K562 (cell line): Measurements from ENCODE around the gene SCO1. TPM values are rescaled to one million over a fixed set of nuclear protein-coding genes. Genes with fewer than 3 reads are reported as not detected.

ENCODE experiments used
- ATAC-seq: fragments of 200-7000 bp; cut with Tn5 transposase; 3 replicates; pipeline ENCODE4 v1.9.1; 2020; ENCODE audit warnings: moderate library complexity
- BruUV-seq: library from RNA; stranded (reverse); fragments of 400-500 nt; replicated peaks from 2 replicates; lab custom pipeline; 2021; lab: Mats Ljungman, UMichigan
- CTCF ChIA-PET: fragments of 300-600 bp; formaldehyde crosslinking; extraction: SDS; loops from one replicate; lab custom pipeline; 2021; ENCODE audit warnings: low intra/inter-chr PET ratio; lab: Yijun Ruan, JAX
- POLR2A ChIA-PET: fragments of 300-600, 350-650 bp; sonication (Branson Sonifier 250); formaldehyde crosslinking; extraction: SDS; loops from one replicate; lab custom pipeline; 2021; ENCODE audit warnings: antibody characterized with exemption, inconsistent platforms; lab: Yijun Ruan, JAX
- DNase-seq, 4 experiments: peaks; one replicate each; pipeline versions ENCODE4 v3.0.0 to v3.0.0-alpha.2; 2011 to 2018; ENCODE audit warnings: low spot score in 3 of 4, mixed read lengths in 3 of 4; ENCODE audit errors: extremely low read depth in 1 of 4
- FAIRE-seq: peaks from 2 replicates; lab custom pipeline; 2011; peaks lifted over from hg19 to GRCh38; lab: Jason Lieb, UNC
- H2AFZ ChIP-seq: 2 replicates; pipeline ENCODE4 v1.6.0; 2011; ENCODE audit warnings: low read depth, low read length, control low read depth, inconsistent platforms
- H3K27ac ChIP-seq: fragments of 200-600 bp; 3 replicates; pipeline ENCODE4 v1.8.0; 2011; ENCODE audit warnings: low read depth, mild to moderate bottlenecking, control low read depth, inconsistent platforms, low read length, moderate library complexity, mixed read lengths; ENCODE audit errors: extremely low read depth
- H3K27me3 ChIP-seq, 2 experiments: fragments of 300-600 bp in 1 of 2; 2 replicates in 1 of 2; 3 replicates in 1 of 2; pipeline versions ENCODE4 v1.6.0 to v1.8.0; 2011; ENCODE audit warnings: inconsistent platforms in 2 of 2, low read length in 2 of 2, mild to moderate bottlenecking in 1 of 2, mixed read lengths in 1 of 2, moderate library complexity in 1 of 2; ENCODE audit not compliant: control insufficient read depth in 2 of 2, insufficient read depth in 2 of 2
- H3K36me3 ChIP-seq: fragments of 300-600 bp; 3 replicates; pipeline ENCODE4 v1.8.0; 2011; ENCODE audit warnings: mild to moderate bottlenecking, low read length, inconsistent platforms; ENCODE audit not compliant: control insufficient read depth, insufficient read depth
- H3K4me1 ChIP-seq, 2 experiments: fragments of 200-600 bp in 1 of 2; replicated peaks in 1 of 2; 2 replicates in 1 of 2; 3 replicates in 1 of 2; pipeline versions ENCODE4 v1.5.1 to v1.8.0; 2011; ENCODE audit warnings: inconsistent platforms in 2 of 2, low read length in 2 of 2, mild to moderate bottlenecking in 1 of 2, mixed read lengths in 1 of 2, moderate library complexity in 1 of 2; ENCODE audit not compliant: control insufficient read depth in 2 of 2, insufficient read depth in 2 of 2
- H3K4me2 ChIP-seq: 2 replicates; pipeline ENCODE4 v1.6.1; 2011; ENCODE audit warnings: low read length, control low read depth, inconsistent platforms, mixed read lengths; ENCODE audit not compliant: insufficient read depth
- H3K4me3 ChIP-seq: fragments of 200-600 bp; sonication (generic), shearing (Covaris generic); 2 replicates; pipeline ENCODE4 v1.5.1; 2016; ENCODE audit warnings: control low read depth, inconsistent platforms
- H3K79me2 ChIP-seq: fragments of 200-600 bp; 3 replicates; pipeline ENCODE4 v1.8.0; 2011; ENCODE audit warnings: low read length, inconsistent platforms; ENCODE audit not compliant: control insufficient read depth, insufficient read depth
- H3K9ac ChIP-seq, 2 experiments: 2 replicates each; pipeline versions ENCODE4 v1.6.0 to v1.6.1; 2011; ENCODE audit warnings: low read depth in 2 of 2, low read length in 2 of 2, control low read depth in 1 of 2, inconsistent platforms in 1 of 2, mild to moderate bottlenecking in 1 of 2, mixed read lengths in 1 of 2; ENCODE audit not compliant: insufficient read depth in 1 of 2
- H3K9me1 ChIP-seq: one replicate; pipeline ENCODE4 v1.6.0; 2011; ENCODE audit warnings: inconsistent platforms, mild to moderate bottlenecking, low read length, moderate library complexity; ENCODE audit not compliant: control insufficient read depth, insufficient read depth
- H3K9me3 ChIP-seq: replicated peaks from 2 replicates; pipeline ENCODE4 v1.5.1; 2011; ENCODE audit warnings: low read depth, low read length, inconsistent platforms; ENCODE audit not compliant: control insufficient read depth, insufficient read depth
- H4K20me1 ChIP-seq: replicated peaks from 2 replicates; pipeline ENCODE4 v1.6.1; 2011; ENCODE audit warnings: low read length, inconsistent platforms, mixed read lengths; ENCODE audit not compliant: control insufficient read depth, insufficient read depth
- CBX5 ChIP-seq: IDR thresholded peaks from 2 replicates; pipeline ENCODE4 v1.6.1; 2014; ENCODE audit warnings: low read depth, borderline replicate concordance
- DDX20 ChIP-seq: fragments of 450-650 bp; IDR thresholded peaks from 2 replicates; pipeline ENCODE4 v1.6.1; 2016; ENCODE audit warnings: missing genetic modification characterization, low read depth, mild to moderate bottlenecking, missing compliant biosample characterization, moderate library complexity
- HDAC3 ChIP-seq: fragments of 450-650 bp; IDR thresholded peaks from 2 replicates; pipeline ENCODE4 v1.6.1; 2018; ENCODE audit warnings: borderline replicate concordance, mild to moderate bottlenecking, moderate library complexity; ENCODE audit not compliant: partially characterized antibody
- RUNX1 ChIP-seq: sonication (generic); IDR thresholded peaks from 2 replicates; pipeline ENCODE4 v1.6.1; 2016; ENCODE audit warnings: antibody characterized with exemption, low read depth
- ZFP30 ChIP-seq: fragments of 250-450 bp; sonication (Bioruptor Pico); IDR thresholded peaks from 2 replicates; pipeline ENCODE4 v1.8.0; 2022; ENCODE audit warnings: moderate library complexity, mild to moderate bottlenecking, inconsistent platforms, borderline replicate concordance
- ZNF347 ChIP-seq: fragments of 450-650 bp; formaldehyde crosslinking; IDR thresholded peaks from 2 replicates; pipeline ENCODE4 v1.4.0; 2020; ENCODE audit warnings: low read depth, mild to moderate bottlenecking, moderate library complexity
- ZNF586 ChIP-seq: fragments of 450-650 bp; formaldehyde crosslinking; conservative IDR thresholded peaks from 2 replicates; pipeline ENCODE4 v1.4.0; 2020; ENCODE audit warnings: mild to moderate bottlenecking, moderate library complexity
- ZZZ3 ChIP-seq: fragments of 450-650 bp; IDR thresholded peaks from 2 replicates; pipeline ENCODE4 v1.6.1; 2016; ENCODE audit warnings: antibody characterized with exemption, mild to moderate bottlenecking, moderate library complexity
- WGBS: fragments of 100-300 bp; shearing (Covaris generic); methylation state at CpG from one replicate; pipeline ENCODE4 v1.1.6; 2016; ENCODE audit warnings: low coverage, mixed read lengths; ENCODE audit not compliant: insufficient coverage; ENCODE audit errors: missing lambda C conversion rate; 5-methylcytosine and 5-hydroxymethylcytosine counted together
- in situ Hi-C: fragments of 300-500 bp; cut with MboI; formaldehyde crosslinking; loops from 4 replicates; pipeline ENCODE4 v1.15.0; 2018; ENCODE audit warnings: inconsistent platforms, mixed read lengths
- intact Hi-C: fragments of 100-400 bp; cut with micrococcal nuclease; formaldehyde crosslinking; loops from 2 replicates; pipeline ENCODE4 v1.14.2; 2022
- polyA plus RNA-seq, 8 experiments: library from polyadenylated mRNA; depleted of rRNA in 4 of 8; stranded (reverse) in 5 of 8; unstranded in 3 of 8; fragments of >200 nt; fragmentation: Nextera tagmentation in 2 of 8; fragmentation: Illumina TruSeq in 1 of 8; extraction: Ambion mirVana in 2 of 8; extraction: Trizol in 1 of 8; gene quantifications; 2 replicates each; pipeline versions ENCODE4 v1.2.1 to v1.2.3, GENCODE V29; 2011 to 2014; ENCODE audit warnings: inconsistent platforms in 1 of 8, missing spikeins in 1 of 8
- total RNA-seq, 7 experiments: library from RNA; depleted of rRNA in 6 of 7; stranded (reverse); fragments of >200 nt in 6 of 7; fragmentation: Illumina TruSeq in 2 of 7; extraction: Trizol in 2 of 7; gene quantifications; 2 replicates each; pipeline versions ENCODE4 v1.2.1 to v1.2.3, GENCODE V29; 2011 to 2021; ENCODE audit warnings: low replicate concordance in 1 of 7
- TF ChIP-seq, protein P1 (sequence below), 2 experiments: IDR thresholded peaks in 1 of 2; conservative IDR thresholded peaks in 1 of 2; 2 replicates each; pipeline ENCODE4 v1.6.1; 2016; ENCODE audit warnings: low read depth in 2 of 2, mild to moderate bottlenecking in 1 of 2, missing compliant biosample characterization in 1 of 2, missing genetic modification characterization in 1 of 2, moderate library complexity in 1 of 2

Gene SCO1
- total and polyA plus RNA-seq, 9 of the 15 experiments (the other 6 are each of a cell fraction or from before 2014, with no cell fraction given): 7.1 to 40.9 (median 22.1) TPM

DNA sequence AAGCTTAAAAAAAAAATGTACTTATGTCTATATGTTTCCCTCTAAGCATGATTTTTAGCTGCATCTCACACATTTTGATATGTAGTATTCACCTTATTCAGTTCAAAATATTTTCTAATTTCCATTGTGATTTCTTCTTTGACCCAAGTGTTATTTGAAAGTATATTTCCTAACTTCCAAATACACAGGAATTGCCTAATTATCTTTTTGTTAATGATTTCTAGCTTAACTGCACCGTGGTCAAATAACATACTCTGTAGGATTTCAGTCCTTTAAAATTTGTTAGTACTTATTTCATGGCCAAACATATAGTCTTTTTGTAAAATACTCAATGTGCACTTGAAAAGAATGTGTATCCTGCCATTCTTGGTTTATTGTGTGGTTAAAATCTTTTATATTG, 21.2 kb upstream of the SCO1 start:
- Histone ChIP-seq H3K4me1 (no peaks in the 10 kb centered on the region), H4K20me1 (no peaks in the 10 kb centered on the region), H3K79me2 (no peaks in the 10 kb centered on the region), H3K9ac (no peak overlapping the region), H3K9me1 (no peaks in the 10 kb centered on the region), H2AFZ (no peak overlapping the region), H3K4me2 (no peak overlapping the region), H3K4me3 (no peak overlapping the region), H3K27ac (no peak overlapping the region), H3K36me3 (no peaks in the 10 kb centered on the region), H3K27me3 (no peaks in the 10 kb centered on the region), H3K9me3 (no peaks in the 10 kb centered on the region)
- TF ChIP-seq, protein P1, sequence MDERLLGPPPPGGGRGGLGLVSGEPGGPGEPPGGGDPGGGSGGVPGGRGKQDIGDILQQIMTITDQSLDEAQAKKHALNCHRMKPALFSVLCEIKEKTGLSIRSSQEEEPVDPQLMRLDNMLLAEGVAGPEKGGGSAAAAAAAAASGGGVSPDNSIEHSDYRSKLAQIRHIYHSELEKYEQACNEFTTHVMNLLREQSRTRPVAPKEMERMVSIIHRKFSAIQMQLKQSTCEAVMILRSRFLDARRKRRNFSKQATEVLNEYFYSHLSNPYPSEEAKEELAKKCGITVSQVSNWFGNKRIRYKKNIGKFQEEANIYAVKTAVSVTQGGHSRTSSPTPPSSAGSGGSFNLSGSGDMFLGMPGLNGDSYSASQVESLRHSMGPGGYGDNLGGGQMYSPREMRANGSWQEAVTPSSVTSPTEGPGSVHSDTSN (CRISPR knock-in tag; IDR thresholded peaks at IDR 0.05; ENCODE audit: low read depth): no peak
- TF ChIP-seq, protein P1 (tag; conservative IDR thresholded peaks at IDR 0.05; ENCODE audit: low read depth): no peak
- no peak for TF ChIP-seq ZNF347
- no peak for TF ChIP-seq HDAC3
- no peak for TF ChIP-seq CBX5
- no peak for TF ChIP-seq ZZZ3
- TF ChIP-seq ZNF586 (CRISPR knock-in tag): no peak
- TF ChIP-seq RUNX1: no peak
- TF ChIP-seq DDX20 (tag): no peak
- TF ChIP-seq ZFP30 (CRISPR knock-in tag): no peak
- intact Hi-C loops: no loop called here
- 0% methylated on average over 1 of the region's 1 CpG for WGBS
- DNase-seq (no peak), FAIRE-seq (no peak), ATAC-seq (no peak)
- ChIA-PET POLR2A (interaction anchor here (0.7 kb wide), 1 partner anchor 48 kb away, joined by 4 read pairs; no protein-coding TSS in a partner anchor), CTCF (no interaction called here)
- in situ Hi-C loops: no loop called here
- BruUV-seq: no TSS peak
